Activated naive CD8-positive, alpha-beta T cell treated with anti-CD3 and anti-CD28 coated beads, Interleukin-2, amount 50 U/mL, for 24 hours (primary cell): Measurements from ENCODE around the gene PKP4.
"Not testable (repeated sequence)": the region's sequence is repeated elsewhere in the genome, so short reads cannot be mapped to it uniquely, and the experiment has no call there.

Source experiments
- ATAC-seq: fragments of 150-1000 bp; cut with Tn5 transposase; one replicate; pipeline ENCODE4 v1.10.0; 2021
- DNase-seq: peaks from one replicate; pipeline ENCODE4 v3.0.0; 2021
- H3K27ac Mint-ChIP-seq: one replicate; pipeline ENCODE4 v1.8.0; 2021; ENCODE audit warnings: mild to moderate bottlenecking, mixed read lengths
- H3K27me3 Mint-ChIP-seq: one replicate; pipeline ENCODE4 v1.8.0; 2021; ENCODE audit warnings: mixed read lengths
- H3K36me3 Mint-ChIP-seq: one replicate; pipeline ENCODE4 v1.8.0; 2021; ENCODE audit warnings: low read depth, mixed read lengths
- H3K4me1 Mint-ChIP-seq: one replicate; pipeline ENCODE4 v1.8.0; 2021; ENCODE audit warnings: mixed read lengths
- H3K4me3 Mint-ChIP-seq: one replicate; pipeline ENCODE4 v1.8.0; 2021; ENCODE audit warnings: mild to moderate bottlenecking, moderate library complexity, mixed read lengths
- H3K9me3 Mint-ChIP-seq: one replicate; pipeline ENCODE4 v1.8.0; 2021; ENCODE audit warnings: mixed read lengths

Gene PKP4, protein sequence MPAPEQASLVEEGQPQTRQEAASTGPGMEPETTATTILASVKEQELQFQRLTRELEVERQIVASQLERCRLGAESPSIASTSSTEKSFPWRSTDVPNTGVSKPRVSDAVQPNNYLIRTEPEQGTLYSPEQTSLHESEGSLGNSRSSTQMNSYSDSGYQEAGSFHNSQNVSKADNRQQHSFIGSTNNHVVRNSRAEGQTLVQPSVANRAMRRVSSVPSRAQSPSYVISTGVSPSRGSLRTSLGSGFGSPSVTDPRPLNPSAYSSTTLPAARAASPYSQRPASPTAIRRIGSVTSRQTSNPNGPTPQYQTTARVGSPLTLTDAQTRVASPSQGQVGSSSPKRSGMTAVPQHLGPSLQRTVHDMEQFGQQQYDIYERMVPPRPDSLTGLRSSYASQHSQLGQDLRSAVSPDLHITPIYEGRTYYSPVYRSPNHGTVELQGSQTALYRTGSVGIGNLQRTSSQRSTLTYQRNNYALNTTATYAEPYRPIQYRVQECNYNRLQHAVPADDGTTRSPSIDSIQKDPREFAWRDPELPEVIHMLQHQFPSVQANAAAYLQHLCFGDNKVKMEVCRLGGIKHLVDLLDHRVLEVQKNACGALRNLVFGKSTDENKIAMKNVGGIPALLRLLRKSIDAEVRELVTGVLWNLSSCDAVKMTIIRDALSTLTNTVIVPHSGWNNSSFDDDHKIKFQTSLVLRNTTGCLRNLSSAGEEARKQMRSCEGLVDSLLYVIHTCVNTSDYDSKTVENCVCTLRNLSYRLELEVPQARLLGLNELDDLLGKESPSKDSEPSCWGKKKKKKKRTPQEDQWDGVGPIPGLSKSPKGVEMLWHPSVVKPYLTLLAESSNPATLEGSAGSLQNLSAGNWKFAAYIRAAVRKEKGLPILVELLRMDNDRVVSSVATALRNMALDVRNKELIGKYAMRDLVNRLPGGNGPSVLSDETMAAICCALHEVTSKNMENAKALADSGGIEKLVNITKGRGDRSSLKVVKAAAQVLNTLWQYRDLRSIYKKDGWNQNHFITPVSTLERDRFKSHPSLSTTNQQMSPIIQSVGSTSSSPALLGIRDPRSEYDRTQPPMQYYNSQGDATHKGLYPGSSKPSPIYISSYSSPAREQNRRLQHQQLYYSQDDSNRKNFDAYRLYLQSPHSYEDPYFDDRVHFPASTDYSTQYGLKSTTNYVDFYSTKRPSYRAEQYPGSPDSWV

DNA sequence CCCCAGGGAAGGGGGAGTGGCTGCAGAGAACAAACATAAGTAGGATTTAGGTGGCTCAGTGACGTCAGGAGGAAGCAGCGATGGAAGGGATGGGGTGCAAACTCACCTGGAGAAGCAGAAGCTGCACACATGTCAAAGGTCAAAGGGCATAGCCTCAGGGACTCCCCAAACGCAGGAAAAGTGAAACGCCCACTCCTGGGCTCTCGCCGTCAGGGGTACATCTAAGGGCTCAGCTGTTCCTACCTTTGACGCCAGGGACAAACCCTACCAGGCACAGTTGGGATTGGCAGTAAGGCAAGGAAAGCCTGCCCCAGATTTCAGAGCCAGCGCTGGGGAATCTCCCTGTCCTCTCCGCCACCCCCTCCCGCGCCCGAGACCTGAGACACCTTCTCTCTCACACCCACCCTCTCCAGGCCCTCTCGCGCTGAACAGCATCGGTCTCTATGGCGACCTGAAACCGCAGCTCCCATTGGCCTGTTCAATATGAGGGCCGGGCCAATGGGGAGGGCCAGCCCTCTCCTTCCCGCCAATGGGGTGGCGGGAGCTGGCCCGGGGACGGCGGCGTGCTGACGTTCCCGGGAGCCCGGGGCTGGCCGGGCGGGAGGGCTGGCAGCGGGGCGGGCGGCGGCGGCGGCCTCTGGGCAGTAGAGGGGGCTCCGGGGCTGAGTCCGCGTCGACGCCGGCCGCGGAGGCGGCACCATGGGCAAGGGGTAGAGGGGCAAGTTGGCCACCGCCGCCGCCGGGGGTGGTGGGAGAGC, at the start of gene PKP4, which contains the start of gene CCDC148:
PKP4 (plus strand) TSS at position 644 of the 758 bp plus-strand sequence. CDS start 76,233 bp downstream, outside the sequence.
CCDC148 (minus strand) TSS at position 445 of the 758 bp plus-strand sequence; CDS start at position 131, 314 bp downstream.
- peak; percentile 87 for DNase-seq
- Mint-ChIP-seq H3K4me1 (peaks cover 22% of the 10 kb centered on the region), H3K27me3 (peaks cover 15% of the 10 kb centered on the region), H3K9me3 (no peaks in the 10 kb centered on the region), H3K27ac (peak within 1 kb of the TSS; percentile 86), H3K4me3 (peak within 1 kb of the TSS; percentile 85), H3K36me3 (peaks cover 5% of the 10 kb centered on the region)
- ATAC-seq, result peak; percentile 98

DNA sequence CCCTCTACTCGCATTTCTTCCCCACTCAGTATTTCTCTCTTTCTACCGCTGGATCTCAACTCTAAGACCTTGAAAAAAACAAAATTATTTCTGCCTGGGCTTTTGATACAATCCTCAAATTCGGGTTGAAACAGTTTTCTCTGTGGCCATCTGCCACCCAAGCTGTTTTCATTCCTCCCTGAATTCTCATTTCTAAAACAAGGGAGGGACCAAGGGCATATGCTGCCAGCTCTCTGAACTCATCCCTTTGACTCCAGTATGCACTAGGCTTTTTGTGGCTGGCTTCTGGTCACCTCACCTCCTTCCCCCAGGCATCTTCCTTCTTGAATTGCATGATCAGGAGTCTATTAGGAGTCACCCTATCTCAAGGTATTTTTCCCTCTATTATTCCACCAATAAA, 49.7 kb upstream of the PKP4 start:
- no peak overlapping the region for H3K27ac Mint-ChIP-seq
- no peaks in the 10 kb centered on the region for H3K4me1 Mint-ChIP-seq
- no peak for ATAC-seq
- H3K36me3 Mint-ChIP-seq, result no peaks in the 10 kb centered on the region
- peaks cover 25% of the 10 kb centered on the region for H3K9me3 Mint-ChIP-seq
- peaks cover 7% of the 10 kb centered on the region for H3K27me3 Mint-ChIP-seq
- no peak for DNase-seq
- H3K4me3 Mint-ChIP-seq, result no peak overlapping the region

DNA sequence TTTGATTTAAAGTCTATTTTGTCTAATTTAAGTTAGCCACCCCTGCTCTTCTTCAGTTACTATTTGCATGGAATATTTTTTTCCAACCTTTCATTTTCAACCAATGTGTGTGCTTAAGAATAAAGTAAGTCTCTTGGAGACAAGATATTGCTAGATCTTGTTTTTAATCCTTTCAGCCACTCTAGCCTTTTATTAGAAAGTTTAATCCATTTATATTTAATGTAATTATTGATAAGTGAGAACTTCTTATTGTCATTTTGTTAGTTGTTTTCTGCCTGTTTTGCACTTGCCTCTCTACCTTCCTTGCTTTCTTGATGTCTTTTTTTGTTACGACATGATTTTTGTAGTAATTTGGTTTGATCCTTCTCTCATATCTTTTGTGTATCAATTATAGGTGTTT, 46.6 kb upstream of the PKP4 start:
- DNase-seq (no peak), ATAC-seq (no peak)
- Mint-ChIP-seq H3K9me3 (peaks cover 28% of the 10 kb centered on the region), H3K4me1 (no peaks in the 10 kb centered on the region), H3K4me3 (no peak overlapping the region), H3K27ac (no peak overlapping the region), H3K36me3 (no peaks in the 10 kb centered on the region), H3K27me3 (peaks cover 7% of the 10 kb centered on the region)

DNA sequence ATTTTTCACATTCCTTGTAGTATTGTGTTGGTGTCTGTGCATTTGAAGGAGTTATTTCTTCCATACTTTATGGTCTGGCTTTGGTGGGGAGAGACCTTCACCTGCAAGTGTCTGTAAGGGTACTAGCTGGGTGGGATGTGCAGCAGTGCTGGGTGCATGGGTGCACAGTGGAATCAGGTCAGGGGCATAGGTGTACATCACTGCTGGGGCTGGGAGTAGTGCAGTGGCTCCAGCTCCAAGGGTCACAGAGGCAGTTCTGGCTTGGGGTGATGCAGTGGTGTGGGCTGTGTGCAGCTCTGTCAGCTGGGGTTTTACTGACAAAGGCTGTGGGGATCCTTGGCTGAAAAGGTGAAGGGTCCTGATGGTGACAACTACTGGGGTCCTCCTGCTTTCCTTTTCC, 45.0 kb upstream of the PKP4 start:
- no peak for ATAC-seq

DNA sequence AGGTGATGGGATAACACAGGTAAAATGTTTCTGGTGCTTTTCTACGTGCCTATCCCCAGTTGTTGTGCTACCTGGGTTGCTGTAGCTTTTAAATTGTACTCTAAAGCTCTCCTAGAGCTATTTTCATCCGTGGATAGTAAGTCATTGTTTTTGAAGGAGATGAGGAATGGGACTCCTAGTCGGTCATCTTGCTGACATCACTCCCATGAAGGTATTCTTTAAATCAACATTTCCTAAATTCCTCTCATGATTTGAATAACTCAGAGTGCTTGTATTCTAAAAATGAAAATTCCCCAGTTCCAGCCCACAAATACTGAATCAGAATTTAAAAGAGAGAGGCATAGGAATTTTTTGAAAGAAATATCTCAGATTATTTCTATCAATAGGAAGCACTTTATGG, 44.5 kb upstream of the PKP4 start:
- H3K36me3 Mint-ChIP-seq, result no peaks in the 10 kb centered on the region
- H3K27me3 Mint-ChIP-seq, result peaks cover 7% of the 10 kb centered on the region
- no peaks in the 10 kb centered on the region for H3K4me1 Mint-ChIP-seq
- no peak overlapping the region for H3K4me3 Mint-ChIP-seq
- H3K9me3 Mint-ChIP-seq, result peaks cover 42% of the 10 kb centered on the region
- no peak overlapping the region for H3K27ac Mint-ChIP-seq
- no peak for ATAC-seq
- DNase-seq, result no peak

More for the DNA sequence above, 45.0 kb upstream of the PKP4 start:
- Mint-ChIP-seq H3K27me3 (peaks cover 7% of the 10 kb centered on the region), H3K4me1 (no peaks in the 10 kb centered on the region), H3K36me3 (no peaks in the 10 kb centered on the region), H3K4me3 (no peak overlapping the region), H3K27ac (no peak overlapping the region), H3K9me3 (peaks cover 41% of the 10 kb centered on the region)
- DNase-seq, result no peak

DNA sequence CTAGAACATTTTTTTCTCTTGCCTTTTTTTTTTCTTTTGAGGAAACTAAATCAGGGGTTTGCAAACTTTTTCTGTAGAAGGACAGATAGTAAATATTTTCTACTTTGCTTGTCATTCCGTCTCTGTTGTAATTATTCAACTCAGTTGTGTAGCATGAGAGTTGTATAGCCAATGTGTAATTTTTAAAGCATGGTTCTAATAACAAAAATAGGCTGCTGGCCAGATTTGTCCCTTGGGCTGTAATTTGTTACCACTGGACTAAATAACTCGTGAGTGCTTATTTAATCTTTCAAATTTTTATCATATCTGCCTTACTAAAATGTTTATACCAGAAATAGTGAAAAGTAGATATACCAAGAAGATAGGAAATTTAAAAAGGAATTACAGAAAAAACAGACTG, 43.2 kb upstream of the PKP4 start:
- DNase-seq, result no peak

DNA sequence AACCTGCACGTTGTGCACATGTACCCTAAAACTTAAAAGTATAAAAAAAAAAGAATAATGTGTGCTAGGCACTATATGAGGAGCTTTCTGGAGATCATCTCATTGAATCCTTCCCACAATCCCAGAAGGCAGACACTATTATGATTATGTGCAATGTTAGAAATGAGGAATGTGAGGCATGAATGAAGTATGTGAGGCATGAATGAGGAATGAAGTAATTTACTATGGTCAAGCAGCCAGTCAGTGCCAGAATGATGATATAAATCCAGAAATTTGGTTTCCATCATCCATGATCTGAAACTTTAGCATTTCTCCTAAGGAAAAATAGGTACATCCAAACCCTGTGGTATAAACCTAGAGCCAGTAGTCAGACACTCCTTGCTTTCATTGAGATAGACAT, 42.2 kb upstream of the PKP4 start:
- no peaks in the 10 kb centered on the region for H3K36me3 Mint-ChIP-seq

More for the DNA sequence above, 43.2 kb upstream of the PKP4 start:
- Mint-ChIP-seq H3K4me1 (no peaks in the 10 kb centered on the region), H3K27me3 (peaks cover 7% of the 10 kb centered on the region), H3K4me3 (no peak overlapping the region), H3K9me3 (peaks cover 42% of the 10 kb centered on the region), H3K36me3 (no peaks in the 10 kb centered on the region), H3K27ac (no peak overlapping the region)
- ATAC-seq, result no peak

DNA sequence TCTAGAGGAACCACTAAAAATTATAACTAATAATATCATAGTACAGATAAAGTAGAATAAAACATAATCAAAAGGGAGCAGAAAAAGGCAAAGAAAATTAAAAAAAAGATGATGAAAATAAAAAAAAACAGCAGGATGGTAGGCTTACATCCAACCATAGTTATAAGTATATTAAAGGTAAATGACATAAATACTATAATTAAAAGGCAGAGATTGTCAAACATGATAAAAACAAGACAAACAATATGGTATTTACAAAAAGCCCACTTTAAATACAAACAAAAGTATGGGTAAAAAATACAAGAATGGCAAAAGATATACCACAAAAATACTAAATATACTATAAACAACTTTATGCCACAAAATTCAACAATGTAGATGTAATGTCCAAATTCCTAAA, 24.6 kb upstream of the PKP4 start:
- no peaks in the 10 kb centered on the region for H3K36me3 Mint-ChIP-seq
- H3K27me3 Mint-ChIP-seq, result peaks cover 2% of the 10 kb centered on the region
- DNase-seq, result no peak
- no peak overlapping the region for H3K4me3 Mint-ChIP-seq
- H3K9me3 Mint-ChIP-seq, result peaks cover 4% of the 10 kb centered on the region
- ATAC-seq, result no peak
- no peaks in the 10 kb centered on the region for H3K4me1 Mint-ChIP-seq
- H3K27ac Mint-ChIP-seq, result no peak overlapping the region

More for the DNA sequence above, 42.2 kb upstream of the PKP4 start:
- ATAC-seq, result no peak
- Mint-ChIP-seq H3K9me3 (peaks cover 38% of the 10 kb centered on the region), H3K27me3 (peaks cover 7% of the 10 kb centered on the region), H3K27ac (no peak overlapping the region), H3K4me1 (no peaks in the 10 kb centered on the region), H3K4me3 (no peak overlapping the region)
- no peak for DNase-seq

DNA sequence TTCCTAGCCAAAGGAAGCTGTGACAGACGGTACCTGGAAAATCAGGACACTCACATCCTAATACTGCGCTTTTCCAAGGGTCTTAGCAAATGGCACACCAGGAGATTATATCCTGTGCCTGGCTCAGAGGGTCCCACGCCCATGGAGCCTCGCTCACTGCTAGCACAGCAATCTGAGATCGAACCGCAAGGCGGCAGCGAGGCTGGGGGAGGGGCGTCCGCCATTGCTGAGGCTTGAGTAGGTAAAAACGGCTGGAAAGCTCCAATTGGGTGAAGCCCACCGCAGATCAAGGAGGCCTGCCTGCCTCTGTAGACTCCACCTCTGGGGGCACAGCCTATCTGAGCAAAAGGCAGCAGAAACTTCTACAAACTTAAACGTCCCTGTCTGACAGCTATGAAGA, 23.0 kb upstream of the PKP4 start:
- not testable (repeated sequence) for H3K27ac Mint-ChIP-seq, H3K4me1 Mint-ChIP-seq, ATAC-seq, H3K27me3 Mint-ChIP-seq, H3K36me3 Mint-ChIP-seq, H3K9me3 Mint-ChIP-seq, DNase-seq, H3K4me3 Mint-ChIP-seq

DNA sequence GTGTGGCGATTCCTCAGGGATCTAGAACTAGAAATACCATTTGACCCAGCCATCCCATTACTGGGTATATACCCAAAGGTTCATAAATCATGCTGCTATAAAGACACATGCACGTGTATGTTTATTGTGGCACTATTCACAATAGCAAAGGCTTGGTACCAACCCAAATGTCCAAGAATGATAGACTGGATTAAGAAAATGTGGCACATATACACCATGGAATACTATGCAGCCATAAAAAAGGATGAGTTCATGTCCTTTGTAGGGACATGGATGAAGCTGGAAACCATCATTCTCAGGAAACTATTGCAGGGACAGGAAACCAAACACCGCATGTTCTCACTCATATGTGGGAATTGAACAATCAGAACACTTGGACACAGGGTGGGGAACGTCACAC, 17.7 kb upstream of the PKP4 start:
- ATAC-seq, H3K27ac Mint-ChIP-seq, DNase-seq, H3K36me3 Mint-ChIP-seq, H3K4me1 Mint-ChIP-seq, H3K9me3 Mint-ChIP-seq, H3K27me3 Mint-ChIP-seq, H3K4me3 Mint-ChIP-seq: not testable (repeated sequence)

DNA sequence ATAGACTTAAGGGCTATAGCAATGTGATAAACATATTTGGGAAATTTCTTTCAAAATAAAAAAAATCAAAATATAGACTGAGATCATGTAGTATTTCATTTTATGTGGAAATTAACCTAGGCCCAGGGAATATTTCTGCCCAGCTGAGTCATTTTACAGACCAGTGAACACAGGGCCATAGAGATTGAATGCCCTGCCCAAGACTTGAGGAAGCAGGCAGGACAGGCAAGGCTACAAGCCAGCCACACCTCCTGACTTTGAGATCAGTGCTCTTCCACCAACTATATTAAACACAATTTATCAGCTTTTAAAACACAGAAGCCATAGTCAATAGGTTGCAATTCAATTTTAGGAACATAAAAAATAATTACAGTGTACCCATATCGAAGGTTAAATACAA, 13.1 kb upstream of the PKP4 start:
- H3K27me3 Mint-ChIP-seq, result no peaks in the 10 kb centered on the region
- no peaks in the 10 kb centered on the region for H3K9me3 Mint-ChIP-seq
- no peak overlapping the region for H3K27ac Mint-ChIP-seq
- DNase-seq (no peak), ATAC-seq (no peak)
- no peaks in the 10 kb centered on the region for H3K4me1 Mint-ChIP-seq
- no peak overlapping the region for H3K4me3 Mint-ChIP-seq
- H3K36me3 Mint-ChIP-seq, result no peaks in the 10 kb centered on the region

DNA sequence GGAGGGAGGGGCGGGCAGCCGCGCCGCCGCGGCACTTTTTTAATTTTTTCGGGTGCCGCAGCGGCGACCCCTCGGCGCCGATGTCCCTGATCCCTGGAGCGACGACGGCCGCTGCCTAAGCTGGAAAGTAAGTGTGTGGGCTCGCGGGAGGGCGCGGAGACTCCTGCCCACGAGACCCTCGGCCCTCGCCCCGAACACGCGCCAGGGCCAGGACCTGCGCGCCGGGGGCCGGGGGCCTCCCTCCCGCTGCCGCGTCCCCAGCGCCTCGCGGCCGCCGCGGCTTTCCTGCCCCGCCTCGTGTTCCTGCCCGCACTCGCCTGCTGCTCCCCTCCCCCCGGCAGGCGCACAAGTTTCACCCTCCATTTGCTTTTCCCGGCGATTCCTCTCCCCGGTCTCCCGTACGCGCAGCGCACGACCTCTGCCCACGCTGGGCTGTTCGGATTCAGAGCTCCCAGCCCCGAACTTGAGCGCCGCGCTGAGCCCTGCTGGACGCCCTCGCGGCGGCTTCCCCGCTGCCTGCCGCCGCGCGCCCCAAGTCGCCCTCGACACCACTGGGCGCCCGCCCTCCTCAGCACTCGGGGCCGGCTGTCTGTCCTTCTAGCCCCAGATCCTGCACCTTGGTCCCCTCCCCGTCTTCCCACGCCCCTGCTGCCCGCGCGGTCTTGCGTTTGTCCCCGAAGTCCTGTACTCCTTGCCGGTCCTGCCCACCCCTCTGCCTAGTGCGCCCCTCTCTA, 507 bp downstream of the PKP4 start:
- no peaks in the 10 kb centered on the region for H3K9me3 Mint-ChIP-seq
- H3K27ac Mint-ChIP-seq, result peak overlapping the region; percentile 86
- peak; percentile 30 for ATAC-seq
- peaks cover 5% of the 10 kb centered on the region for H3K36me3 Mint-ChIP-seq
- H3K4me3 Mint-ChIP-seq, result peak overlapping the region; percentile 85
- peak; percentile 52 for DNase-seq
- peaks cover 25% of the 10 kb centered on the region for H3K4me1 Mint-ChIP-seq
- H3K27me3 Mint-ChIP-seq, result peaks cover 15% of the 10 kb centered on the region

DNA sequence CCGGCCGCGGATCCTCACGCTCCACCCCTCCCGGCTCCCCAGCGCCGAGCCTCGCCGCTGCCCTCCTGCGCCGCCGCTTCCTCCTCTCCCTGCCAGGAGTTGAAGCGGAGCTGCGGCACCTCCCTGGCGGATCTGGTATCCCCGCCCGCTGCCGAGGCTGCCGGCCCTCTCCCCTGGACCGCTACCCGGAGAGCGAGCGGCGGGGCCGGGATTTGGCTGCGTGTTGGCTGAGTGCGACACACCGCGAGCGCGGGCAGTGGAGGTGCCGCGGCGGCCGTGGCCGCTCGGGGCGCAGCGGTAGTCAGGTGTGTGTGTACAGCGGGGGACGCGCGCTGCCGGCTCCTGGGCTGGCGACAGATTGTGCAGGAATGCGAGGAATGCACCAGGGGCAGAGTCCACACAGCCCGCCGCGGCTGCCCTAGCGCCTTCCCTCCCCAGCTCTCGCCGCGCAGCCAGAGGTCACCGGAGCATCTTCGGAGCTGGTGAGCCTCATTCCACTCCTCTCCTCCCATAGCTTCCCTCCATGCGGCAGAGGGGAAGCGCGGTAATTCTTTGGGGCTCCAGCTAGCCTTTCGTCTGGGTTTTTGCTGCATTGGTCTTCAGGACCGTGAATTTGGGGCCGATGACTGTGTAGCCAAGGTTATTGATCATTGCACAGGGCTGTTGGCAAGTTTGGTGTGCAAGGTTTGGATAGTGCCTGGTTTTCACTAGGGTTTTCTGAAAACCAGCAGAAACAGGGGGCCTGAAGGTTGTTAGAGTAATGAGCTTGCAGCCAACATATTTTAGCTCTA, 1.3 kb downstream of the PKP4 start:
- H3K4me1 Mint-ChIP-seq, result peaks cover 25% of the 10 kb centered on the region
- H3K27me3 Mint-ChIP-seq, result peaks cover 15% of the 10 kb centered on the region
- peak; percentile 58 for DNase-seq
- H3K9me3 Mint-ChIP-seq, result no peaks in the 10 kb centered on the region
- H3K36me3 Mint-ChIP-seq, result peaks cover 5% of the 10 kb centered on the region
- peak overlapping the region; percentile 86 for H3K27ac Mint-ChIP-seq
- H3K4me3 Mint-ChIP-seq, result peak overlapping the region; percentile 85
- peak; percentile 37 for ATAC-seq
